IPS DF 19.7 (cell line): ENCODE results near the gene FBXO10.
"Not testable (repeated sequence)": the region's sequence is repeated elsewhere in the genome, so short reads cannot be mapped to it uniquely, and the experiment has no call there.

Experiments
- DNase-seq: peaks from one replicate; pipeline ENCODE4 v3.0.0-alpha.2; 2013; ENCODE audit warnings: low read depth, low spot score

Gene FBXO10, protein sequence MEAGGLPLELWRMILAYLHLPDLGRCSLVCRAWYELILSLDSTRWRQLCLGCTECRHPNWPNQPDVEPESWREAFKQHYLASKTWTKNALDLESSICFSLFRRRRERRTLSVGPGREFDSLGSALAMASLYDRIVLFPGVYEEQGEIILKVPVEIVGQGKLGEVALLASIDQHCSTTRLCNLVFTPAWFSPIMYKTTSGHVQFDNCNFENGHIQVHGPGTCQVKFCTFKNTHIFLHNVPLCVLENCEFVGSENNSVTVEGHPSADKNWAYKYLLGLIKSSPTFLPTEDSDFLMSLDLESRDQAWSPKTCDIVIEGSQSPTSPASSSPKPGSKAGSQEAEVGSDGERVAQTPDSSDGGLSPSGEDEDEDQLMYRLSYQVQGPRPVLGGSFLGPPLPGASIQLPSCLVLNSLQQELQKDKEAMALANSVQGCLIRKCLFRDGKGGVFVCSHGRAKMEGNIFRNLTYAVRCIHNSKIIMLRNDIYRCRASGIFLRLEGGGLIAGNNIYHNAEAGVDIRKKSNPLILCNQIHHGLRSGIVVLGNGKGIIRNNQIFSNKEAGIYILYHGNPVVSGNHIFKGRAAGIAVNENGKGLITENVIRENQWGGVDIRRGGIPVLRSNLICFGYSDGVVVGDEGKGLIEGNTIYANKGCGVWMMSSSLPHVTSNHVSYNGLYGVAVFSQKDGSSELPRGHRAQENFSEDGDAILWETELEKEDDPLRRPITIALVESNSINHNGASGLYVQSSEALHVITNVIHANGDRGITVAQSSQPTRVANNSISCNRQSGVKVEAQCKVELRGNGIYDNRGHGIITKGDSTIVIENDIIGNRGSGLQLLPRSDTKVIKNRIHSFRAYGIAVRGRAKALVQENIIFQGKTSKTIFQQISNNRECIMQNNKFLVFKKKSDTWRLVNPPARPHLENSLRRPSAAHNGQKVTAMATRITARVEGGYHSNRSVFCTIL

DNA sequence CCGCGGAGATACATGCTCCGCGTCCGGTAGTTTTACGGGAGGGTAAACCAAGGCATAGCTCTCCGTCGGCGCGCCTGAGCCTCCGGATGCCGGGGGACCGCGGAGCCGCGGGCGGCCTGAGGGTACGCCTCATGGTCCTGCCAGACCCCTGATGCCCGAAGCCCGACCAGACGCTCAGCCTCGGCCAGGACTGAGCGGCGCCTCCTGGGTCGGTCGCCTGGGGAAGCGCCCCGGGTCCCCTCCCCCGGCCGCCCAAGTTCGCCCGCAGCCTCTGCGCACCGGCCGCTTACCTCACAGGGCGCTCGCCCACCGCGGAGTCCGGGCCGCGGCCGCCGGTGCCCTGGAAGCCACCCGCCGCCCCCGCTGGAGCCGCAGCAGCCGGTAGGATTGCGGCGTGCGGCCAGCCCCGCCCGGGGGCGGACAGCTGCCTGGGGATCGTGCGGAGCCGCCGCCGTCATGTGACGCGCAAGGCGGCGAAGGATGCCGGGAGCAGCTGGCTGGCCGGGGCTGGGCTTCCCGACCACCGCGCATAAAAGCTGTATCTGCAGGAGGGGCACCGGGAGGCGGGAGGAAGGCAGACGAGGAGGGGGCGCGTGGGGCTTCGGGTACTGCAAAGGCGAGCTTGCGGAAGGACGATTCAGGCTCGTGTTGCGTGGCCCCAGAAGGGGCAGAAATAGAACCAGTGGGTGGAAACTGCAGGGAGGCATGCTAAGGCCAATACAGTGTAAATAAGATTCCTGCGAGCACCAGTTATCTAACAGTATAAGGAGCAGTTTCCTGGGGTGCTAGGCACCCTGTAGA lies at the start of gene FBXO10:
Gene FBXO10 (minus strand): TSS at position 460 of the 801 bp plus-strand sequence. CDS start 34,612 bp downstream, outside the sequence.
- DNase-seq, result no peak

DNA sequence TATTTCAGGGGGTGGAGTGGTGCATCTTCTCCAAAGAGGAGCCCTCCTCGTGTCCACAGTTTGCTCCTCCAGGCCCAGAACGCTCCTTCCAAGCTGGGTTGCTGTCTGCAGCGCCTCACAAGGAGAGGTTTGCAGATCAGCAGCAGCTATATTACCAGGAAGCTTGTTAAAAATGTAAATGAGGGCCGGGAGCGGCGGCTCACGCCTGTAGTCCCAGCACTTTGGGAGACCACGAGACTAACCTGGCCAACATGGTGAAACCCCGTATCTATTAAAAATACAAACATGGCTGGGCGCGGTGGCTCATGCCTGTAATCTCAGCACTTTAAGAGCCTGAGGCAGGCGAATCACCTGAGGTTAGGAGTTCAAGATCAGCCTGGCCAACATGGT lies 49.6 kb upstream of the FBXO10 start:
- no peak for DNase-seq

DNA sequence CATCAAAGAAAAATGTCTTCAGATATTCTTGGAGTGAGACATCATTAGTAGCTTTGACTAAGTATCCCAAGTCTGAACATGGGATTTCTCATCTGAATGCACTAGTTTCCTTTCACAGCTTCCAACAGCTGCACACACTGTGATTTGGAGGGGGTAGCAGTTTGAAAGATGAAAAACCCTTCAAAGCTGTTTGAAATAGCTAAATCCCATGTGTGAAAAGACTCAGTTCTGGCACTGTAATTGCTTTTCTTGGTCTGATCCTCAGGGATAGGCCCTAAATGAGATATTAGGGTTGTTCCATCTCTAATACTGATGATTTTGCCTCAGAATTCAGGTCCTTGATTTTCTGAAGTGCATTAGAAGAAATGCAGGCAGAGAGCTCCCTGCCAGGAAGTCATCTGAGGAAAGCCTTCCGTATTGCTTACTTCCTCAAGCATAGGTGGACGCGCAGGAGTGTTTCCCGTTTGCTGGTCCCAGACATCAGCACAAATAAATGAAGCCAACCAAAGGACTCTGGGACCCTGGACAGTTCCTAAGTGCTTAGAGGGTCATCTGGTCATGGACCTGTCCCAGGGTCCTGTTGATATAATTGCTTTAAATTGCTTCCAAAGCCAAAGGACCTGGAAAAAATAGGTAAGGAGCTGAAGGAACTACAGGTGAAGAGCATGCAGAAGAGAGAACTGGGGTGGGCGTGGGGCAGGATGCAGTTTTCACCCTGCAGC lies 49.0 kb upstream of the FBXO10 start:
- DNase-seq, result no peak

DNA sequence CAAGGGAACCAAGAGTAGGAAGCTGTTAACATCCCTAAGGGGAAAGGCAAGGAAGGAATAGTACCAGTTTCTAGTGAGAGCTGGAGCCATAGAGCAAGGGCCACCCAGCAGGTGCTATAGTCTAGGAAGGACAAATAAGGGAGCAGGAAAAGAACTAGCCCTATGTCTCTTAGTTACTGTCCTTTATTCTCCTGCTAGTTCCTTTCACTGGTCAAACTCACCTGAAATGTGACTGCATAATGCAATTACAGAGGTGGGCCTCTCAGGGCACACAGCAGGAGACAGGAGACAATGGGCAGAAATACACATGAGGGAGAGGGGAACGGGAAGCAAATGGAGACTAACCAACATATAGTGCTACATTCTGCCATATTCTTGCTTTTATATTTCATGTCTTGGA lies 47.9 kb upstream of the FBXO10 start:
- no peak for DNase-seq

DNA sequence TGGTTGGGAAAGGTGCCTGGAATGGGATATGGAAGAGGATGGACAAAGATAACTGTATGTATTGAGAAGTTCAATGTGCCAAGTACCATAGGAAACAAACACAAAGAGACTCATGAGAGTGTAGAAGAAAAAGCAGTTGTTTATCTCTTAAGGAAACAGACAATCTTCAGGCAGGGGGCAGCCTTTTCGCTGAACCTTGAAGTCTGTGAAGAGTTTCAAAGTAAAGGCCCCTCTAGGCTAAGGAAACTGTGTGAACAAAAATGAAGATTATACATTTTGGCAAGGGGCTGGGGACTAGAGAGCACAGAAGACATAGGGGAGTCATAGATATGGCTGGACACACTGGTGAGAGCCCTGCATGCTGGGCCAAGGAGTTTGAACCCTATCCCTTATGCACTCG lies 47.1 kb upstream of the FBXO10 start:
- no peak for DNase-seq

DNA sequence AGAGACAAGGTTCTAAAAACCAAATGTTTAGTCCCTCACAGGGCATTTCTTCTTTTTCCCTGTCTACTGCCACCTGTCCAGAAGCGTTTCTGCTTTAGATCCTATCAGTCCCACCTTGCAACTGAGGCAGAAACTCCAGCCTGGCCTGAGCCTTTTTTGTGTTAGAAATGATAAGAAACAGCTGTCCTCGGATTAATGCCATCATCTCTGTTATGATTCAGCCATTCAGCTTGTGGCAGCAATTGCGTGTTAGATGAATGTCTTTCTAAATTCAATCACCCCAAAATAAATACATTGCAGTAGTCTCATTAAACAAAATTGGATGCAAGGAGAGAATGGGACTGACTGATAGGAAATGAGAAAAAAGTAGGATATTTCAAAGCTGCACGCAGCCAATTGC lies 46.3 kb upstream of the FBXO10 start:
- no peak for DNase-seq

DNA sequence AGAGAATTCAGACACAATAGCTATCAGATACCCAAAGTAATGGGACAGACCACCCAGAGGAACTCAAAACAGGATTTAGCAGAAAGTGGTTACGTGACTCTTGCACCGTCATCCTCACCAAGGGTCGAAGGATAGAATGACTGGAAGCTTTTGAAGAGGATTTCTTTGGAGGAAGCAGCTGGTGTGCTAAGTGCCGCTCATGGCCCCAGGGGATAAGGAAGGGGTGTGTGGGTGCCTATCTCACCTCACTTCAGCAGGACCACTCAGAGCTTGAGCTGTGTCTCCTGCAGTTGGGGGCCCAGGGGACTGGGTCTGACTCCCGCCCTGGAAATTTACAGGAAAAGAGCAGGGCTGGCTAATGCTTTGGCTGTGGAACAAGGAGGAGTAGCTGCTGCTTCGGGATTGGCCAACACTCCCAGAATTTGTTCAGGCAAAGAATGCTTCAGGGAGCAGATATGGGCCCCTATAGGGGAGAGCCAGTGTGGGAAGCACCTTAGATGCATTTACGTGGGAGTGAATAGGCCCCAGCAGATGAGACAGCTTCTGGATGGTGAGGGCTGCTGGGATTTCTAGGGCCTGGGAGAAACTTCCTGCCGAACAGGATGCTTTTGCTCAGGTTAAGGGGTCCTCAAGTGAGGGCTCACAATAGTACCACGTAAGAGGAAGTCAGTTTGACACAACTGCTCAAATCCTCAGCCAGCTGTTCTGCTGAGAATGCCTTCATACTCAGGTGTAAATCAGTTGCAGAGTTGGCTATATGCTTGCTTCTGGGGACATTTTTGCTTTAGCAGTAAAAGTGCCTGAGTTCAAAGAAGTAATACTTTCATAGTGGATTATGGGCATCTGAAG lies 45.3 kb upstream of the FBXO10 start:
- no peak for DNase-seq

DNA sequence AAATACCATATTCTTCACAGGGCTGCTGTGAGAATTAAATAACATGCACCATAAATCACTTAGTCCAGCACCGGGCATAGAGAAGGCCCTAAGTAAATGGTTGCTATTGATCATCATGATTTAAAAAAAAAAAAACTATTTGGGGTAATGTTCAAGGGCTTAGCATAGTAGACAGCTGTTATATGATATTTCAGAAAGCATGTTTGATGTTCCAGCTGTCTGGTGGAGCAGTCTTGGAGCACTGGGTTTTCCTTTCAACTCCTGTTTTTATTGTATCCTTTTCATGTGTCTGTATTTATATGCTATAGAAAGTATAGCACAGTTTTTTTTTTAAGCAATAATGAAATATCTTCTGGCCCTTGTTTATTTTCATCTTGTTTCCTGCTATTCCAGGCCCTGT lies 44.2 kb upstream of the FBXO10 start:
- no peak for DNase-seq

DNA sequence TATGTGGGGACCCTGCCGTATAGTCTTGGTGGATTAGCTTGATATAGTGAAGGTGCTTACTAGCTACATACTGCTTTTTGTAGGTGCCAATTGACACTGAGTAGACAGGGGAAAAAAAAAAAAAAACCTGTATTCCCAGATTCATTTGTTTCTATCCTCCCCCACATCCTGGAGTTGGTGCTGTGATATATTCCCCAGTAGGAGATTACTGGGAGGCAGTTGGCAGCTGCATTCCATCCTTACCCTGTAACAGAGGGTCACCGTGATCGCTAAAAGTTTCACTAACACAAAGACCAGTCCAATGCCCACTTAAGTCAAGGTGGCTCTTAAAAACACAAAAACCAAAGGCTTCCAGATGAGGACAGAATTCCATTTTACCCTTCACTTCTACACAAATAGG lies 43.6 kb upstream of the FBXO10 start:
- no peak for DNase-seq

DNA sequence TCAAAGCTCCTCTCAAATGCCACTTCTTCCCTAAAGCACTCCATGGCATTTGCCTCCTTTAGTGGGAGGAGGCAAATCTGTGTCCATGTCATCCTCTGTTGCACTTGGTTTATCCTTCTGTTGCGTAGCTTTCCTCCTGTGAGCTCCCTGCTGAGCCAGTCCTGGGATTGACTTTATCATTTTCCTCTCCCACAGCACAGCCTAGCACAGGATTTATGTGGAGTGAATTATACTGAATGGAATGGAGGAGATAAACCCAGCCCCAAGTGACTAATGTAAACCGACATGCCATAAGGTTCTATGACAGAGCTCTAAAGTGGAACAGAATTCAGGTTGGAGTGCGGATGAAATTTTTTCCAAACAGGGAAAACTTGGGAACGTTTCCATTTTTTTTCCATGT lies 42.6 kb upstream of the FBXO10 start:
- DNase-seq, result no peak

DNA sequence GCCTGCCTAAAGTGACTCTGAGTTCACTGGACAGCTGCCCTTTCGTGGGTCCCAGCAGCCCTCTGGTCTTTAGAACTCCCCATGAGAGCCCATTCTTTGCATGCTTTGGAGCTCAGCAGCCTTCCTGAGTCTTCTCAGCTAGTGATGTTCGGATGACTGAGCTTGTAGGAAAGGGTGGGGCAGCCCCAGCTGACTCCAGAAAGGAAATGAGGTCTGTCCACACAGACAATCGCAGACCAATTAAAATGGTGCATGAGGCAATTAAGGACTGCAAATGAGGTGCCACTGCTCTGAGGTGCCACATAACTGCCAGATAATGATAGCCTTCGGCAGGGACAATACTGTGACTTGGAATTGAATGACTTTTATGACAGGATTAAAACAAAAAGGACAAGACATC lies 41.7 kb upstream of the FBXO10 start:
- DNase-seq, result no peak

DNA sequence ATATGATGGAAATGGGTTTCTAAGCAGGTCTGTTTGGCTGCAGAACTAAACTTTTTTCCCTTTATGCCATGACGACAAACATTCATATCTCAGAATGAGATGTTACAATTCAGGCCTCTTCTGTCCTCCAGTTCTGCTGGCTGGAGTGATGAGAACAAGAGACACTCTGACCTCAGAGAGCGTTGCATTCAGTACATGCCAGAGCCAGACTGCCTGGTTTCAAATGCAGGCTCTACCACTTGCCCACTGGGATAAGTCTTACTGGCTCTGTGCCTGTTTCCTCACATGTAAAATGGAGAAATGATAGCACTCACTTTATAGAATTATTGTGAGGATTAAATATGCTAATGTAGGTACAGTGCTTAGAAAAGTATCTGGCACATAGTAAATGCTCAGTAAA lies 41.0 kb upstream of the FBXO10 start:
- DNase-seq, result no peak

DNA sequence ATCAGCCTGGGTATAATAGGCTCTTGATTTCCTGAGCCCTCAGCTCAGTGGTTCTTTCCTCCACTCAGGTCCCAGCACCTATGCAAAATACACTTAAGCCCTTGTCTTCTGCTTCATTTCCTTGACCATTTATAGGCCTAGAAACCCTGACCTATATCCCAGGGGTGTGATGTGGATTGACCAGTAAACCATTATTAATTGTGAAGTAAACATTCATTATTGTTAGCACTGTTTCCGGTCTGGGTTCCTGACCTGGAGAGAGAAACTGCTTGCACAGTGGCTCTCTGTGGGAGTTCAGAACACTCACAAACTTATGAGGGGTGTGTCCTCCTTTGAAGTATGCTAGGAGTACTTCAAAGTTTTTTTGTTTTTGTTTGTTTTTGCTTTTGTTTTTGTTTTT lies 35.8 kb upstream of the FBXO10 start:
- no peak for DNase-seq

DNA sequence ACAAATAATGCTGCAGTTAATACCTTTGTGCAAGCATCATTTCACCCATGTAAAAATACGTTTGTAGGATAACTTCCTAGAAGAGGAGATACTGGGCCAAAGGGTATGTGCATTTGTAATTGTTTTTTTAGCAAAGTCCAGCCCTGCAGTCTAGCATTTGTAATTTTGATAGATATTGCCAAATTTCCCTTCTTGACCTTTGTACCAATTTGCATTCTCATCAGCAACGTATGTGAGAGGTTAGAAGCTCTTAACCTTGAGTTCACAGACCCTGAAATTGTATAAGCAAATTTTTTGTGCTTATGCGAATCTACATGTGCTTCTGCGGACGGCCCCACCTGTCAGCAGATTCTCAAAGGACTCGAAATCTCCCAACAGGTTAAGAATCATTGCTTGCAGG lies 34.8 kb upstream of the FBXO10 start:
- DNase-seq, result no peak

DNA sequence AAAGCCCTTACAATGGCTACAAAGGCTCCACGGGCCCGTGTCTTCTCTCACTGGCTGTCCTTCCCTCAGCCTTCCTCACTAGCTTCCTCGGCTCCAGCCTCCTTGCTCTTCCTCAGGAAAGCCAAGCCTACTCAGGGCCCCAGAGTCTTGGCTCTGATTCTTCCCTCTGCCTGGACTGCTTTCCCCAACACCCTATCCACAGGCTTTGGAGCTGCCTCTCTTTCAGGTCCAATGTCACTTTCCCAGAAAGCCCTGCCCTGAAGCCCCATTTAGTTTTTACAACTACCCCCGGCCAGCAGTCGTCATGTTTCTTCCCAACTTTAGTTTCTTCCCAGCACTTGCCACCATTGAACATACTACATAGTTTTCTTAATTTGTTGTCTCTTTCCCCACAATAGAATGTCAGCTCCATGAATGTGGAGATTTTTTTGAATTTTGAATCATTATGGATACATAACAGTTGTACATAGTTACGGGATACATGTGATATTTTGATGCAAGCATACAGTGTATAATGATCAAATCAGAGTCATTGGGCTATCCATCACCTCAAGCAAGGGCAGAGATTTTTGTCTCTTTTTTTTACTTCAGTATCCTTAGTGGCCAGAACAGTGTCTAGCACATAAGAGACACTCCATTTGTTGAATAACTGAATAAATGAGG lies 33.7 kb upstream of the FBXO10 start:
- DNase-seq, result no peak

DNA sequence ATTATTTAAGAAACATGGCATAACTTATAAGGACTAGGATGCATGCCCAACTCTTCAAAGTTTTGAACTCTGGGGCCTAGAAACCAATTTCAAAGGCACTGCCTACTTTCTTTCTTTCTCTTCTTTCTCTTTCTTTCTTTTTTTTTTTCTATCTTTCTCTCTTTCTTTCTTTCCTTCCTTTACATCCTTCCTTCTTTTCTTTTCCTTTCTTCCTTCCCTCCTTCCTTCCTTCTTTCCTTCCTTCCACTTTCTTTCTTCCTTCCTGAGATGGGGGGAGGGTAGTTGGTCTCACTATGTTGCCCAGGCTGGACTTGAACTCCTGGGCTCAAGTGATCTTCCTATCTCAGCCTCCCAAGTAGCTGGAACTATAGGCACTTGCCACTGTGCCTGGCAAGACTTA lies 32.1 kb upstream of the FBXO10 start:
- no peak for DNase-seq

DNA sequence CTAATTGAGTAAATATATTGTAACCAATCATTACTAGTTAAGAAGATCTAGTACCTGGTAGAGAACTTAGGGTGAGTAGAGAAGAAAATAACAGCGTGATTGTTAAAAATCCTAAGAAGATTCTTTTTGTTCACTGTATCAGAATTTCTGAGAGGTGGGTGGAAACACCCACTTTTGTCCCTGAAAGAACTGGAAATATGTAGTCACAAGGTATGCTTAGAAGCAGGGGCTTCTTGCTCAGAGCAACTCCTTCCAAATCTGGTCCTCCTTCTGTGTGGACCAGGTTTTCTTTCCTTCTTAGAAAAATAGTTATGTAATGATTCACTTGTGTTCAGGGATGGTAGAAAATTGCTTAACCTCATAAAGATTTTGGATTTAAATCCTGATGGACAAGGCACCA lies 28.1 kb upstream of the FBXO10 start:
- DNase-seq, result no peak

DNA sequence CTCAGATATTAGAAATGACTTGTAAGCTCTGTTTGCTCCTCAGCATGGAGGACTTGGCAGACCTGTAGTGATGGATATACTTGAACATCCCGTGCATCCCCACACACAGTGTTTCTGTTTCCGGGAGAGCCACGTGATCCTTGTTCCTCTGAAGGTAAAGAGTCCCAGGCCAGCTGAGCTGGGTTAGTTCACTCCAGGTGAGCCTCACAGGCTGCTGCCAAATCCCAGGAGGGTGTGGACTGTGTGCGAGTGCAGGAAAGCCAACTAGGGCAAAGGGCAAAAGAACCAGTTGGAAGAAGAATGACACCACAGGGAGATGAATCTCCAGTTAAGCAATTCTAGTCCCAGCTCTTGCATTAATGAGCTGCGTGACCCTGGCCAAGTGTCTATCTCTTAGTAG lies 26.6 kb upstream of the FBXO10 start:
- no peak for DNase-seq

DNA sequence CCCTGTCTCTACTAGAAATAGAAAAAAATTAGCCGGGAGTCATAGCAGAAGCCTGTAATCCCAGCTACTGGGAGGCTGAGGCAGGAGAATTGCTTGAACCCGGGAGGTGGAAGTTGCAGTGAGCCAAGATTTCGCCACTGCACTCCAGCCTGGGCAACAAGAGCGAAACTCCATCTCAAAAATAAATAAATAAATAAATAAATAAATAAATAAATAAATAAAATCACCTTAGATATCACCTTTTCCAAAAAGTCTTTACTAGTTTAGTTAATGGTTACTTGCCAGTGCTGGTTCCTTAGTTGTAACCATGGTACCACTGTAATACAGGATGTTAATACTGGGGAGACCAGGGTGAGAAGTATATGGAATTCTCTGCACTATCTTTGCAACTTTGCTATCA lies 25.9 kb upstream of the FBXO10 start:
- not testable (repeated sequence) for DNase-seq

DNA sequence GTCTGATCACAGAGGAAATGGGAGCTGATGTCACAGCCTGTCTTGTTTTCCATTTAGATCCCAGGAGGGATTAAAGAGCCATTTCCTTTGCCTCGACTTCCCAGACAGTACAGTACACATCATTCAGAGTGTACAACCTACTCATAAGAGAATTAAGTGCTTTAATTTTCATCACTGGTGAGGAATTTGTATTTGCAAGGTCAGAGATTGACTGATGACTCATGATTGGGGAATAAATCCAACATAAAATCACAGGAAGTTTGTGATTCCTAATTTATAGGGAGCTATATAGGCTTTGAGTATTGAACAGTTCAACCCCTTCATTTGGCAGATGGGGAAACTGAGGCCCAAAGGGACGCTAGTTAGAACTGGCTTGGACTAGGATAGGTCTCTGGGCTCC lies 20.3 kb upstream of the FBXO10 start:
- DNase-seq, result no peak
